ENCODE data around the gene AHCYL2.

GRCh38 chr7:129313282-129313681 is 88.5 kb downstream of the AHCYL2 start:
- TF ChIP-seq FOXK2 (IDR thresholded peaks at IDR 0.05) (no peak), FOXA1 (IDR thresholded peaks at IDR 0.05) (no peak), HDGF (IDR thresholded peaks at IDR 0.05; ENCODE audit: borderline replicate concordance) (no peak), LEF1 (IDR thresholded peaks at IDR 0.05; ENCODE audit: borderline replicate concordance) (no peak), SUZ12 (IDR thresholded peaks at IDR 0.05) (no peak), SP1 (IDR thresholded peaks at IDR 0.05) (no peak), PKNOX1 (IDR thresholded peaks at IDR 0.05) (no peak), BHLHE40 (IDR thresholded peaks at IDR 0.05; ENCODE audit: borderline replicate concordance) (no peak), NFRKB (IDR thresholded peaks at IDR 0.05) (no peak), ARNT (IDR thresholded peaks at IDR 0.05) (no peak), L3MBTL2 (conservative IDR thresholded peaks at IDR 0.05) (no peak), ZNF384 (IDR thresholded peaks at IDR 0.05) (no peak)

Data from HEK293T (cell line).